ENCODE measurements around the gene CAB39L. TPM values are rescaled to one million over a fixed set of nuclear protein-coding genes. Genes with fewer than 3 reads are reported as not detected.

The CAB39L gene
- total RNA-seq, 4 donors from 2014 or later = 84.2 to 131 (median 114) TPM

DNA sequence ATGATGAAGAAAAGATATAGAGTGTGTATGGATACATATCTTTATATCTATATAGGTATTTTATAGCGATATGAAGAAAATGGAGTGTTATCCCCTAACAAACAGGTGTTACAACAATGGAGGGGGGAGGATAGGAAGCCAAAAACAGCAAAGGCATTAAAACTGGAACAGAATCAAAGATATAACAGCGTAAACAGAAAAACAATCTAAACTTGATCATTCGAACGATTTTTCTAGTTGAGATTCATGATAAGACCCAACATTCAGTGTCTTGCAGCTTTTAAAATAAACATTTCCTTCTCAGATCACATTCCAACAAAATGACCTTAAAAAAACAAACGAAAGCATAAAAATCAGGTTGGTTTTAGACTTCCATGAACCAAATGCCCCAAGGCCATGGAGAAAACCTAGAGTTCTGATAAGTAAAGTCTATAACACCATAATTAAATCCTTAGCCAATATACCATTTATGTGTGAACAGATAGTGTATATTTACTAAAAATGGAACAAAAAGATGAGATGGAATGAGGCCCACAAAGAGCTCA, 55.7 kb downstream of the CAB39L start:
- Histone ChIP-seq H3K4me1 (peaks cover 0 to 24% (median 0%) of the 10 kb centered on the region in 3 donors), H3K9me3 (no peaks in the 10 kb centered on the region), H3K4me3 (no peak overlapping the region), H3K27me3 (no peaks in the 10 kb centered on the region), H3K36me3 (peaks cover 0 to 12% of the 10 kb centered on the region in 2 donors), H3K27ac (no peak overlapping the region)
- ATAC-seq = no peak
- TF ChIP-seq CTCF (IDR thresholded peaks at IDR 0.05) = no peak
- TF ChIP-seq POLR2A (IDR thresholded peaks at IDR 0.05) = no peak
- no peak for TF ChIP-seq EP300 (IDR thresholded peaks at IDR 0.05)
- no peak for TF ChIP-seq POLR2AphosphoS5 (IDR thresholded peaks at IDR 0.05)
- WGBS, 2 donors (ENCODE audit: low coverage in 1 of 2) = 48 to 70% methylated on average over 5 of the region's 5 CpGs

DNA sequence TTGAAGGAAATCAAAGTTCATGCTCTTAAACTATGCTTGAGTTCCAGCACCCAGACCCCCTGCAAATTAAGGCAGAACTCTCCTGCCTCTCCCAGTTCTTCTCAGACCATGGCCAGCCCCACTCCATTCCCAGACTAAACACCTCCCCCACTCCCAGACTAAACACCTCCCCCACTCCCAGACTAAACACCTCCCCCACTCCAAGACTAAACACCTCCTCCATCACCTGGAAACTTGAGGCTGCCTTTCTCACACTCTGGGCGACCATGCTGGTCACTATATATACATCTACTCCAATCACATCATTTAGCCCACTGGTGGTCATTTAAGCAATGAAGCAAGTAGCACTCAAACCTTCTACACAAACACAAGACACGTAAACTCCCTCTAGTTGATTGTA, 57.2 kb downstream of the CAB39L start:
- TF ChIP-seq EP300 (IDR thresholded peaks at IDR 0.05) (no peak), POLR2A (IDR thresholded peaks at IDR 0.05) (no peak), POLR2AphosphoS5 (IDR thresholded peaks at IDR 0.05) (no peak), CTCF (IDR thresholded peaks at IDR 0.05) (no peak)
- no peak overlapping the region for H3K4me3 ChIP-seq
- peaks cover 0 to 19% (median 0%) of the 10 kb centered on the region in 3 donors for H3K4me1 ChIP-seq
- ATAC-seq = no peak
- H3K27ac ChIP-seq = no peak overlapping the region
- 90 to 91% methylated on average over 2 of the region's 2 CpGs for WGBS, 2 donors (ENCODE audit: low coverage in 1 of 2)
- H3K36me3 ChIP-seq = peaks cover 0 to 22% of the 10 kb centered on the region in 2 donors
- no peaks in the 10 kb centered on the region for H3K9me3 ChIP-seq
- H3K27me3 ChIP-seq = no peaks in the 10 kb centered on the region

GRCh38 chr13:49376121-49376520, 67.7 kb downstream of the CAB39L start:
- H3K27ac ChIP-seq = no peak overlapping the region
- H3K4me3 ChIP-seq = no peak overlapping the region
- peaks cover 0 to 23% of the 10 kb centered on the region in 2 donors for H3K36me3 ChIP-seq
- no peaks in the 10 kb centered on the region for H3K9me3 ChIP-seq
- TF ChIP-seq POLR2AphosphoS5 (IDR thresholded peaks at IDR 0.05) (no peak), POLR2A (IDR thresholded peaks at IDR 0.05) (no peak), EP300 (IDR thresholded peaks at IDR 0.05) (no peak), CTCF (IDR thresholded peaks at IDR 0.05) (no peak)
- H3K27me3 ChIP-seq = no peaks in the 10 kb centered on the region
- ATAC-seq = no peak
- 55 to 68% methylated on average over 3 of the region's 3 CpGs for WGBS, 2 donors (ENCODE audit: low coverage in 1 of 2)
- peaks cover 4 to 48% (median 8%) of the 10 kb centered on the region in 3 donors for H3K4me1 ChIP-seq

DNA sequence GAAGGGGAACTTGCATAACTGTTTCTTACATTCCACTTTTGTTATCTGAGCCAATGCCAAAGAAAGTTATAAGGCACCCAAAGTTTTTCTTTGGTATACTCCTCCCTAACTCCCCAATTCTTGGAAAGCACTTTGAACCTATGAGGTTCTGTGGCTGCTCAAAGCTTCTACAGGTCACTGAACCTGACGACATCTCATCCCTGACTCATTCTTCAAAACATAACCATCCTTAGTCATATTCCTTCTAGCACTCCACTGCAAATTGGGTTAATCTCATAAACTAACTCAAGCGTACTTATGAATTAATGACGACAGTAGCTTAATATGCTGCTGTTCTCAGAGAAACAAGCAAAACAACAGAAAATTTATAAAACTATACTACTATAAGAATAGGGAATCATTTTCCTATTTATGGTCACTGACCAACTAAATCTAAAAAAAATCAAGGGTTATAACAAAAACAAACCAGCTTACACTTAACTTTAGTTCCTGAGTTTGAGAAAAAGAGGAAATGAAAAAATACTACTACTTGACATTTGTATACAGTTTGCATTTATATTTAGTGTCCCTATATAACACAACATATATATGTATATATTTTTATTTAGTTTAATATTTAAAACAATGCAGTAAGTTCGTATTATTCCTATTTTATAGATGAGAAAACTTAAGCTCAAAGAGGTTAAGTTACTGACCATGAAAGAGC, 69.1 kb downstream of the CAB39L start:
- ATAC-seq = no peak
- Histone ChIP-seq H3K36me3 (peaks cover 0 to 19% of the 10 kb centered on the region in 2 donors), H3K27ac (no peak overlapping the region), H3K9me3 (no peaks in the 10 kb centered on the region), H3K4me3 (no peak overlapping the region), H3K27me3 (no peaks in the 10 kb centered on the region), H3K4me1 (peaks cover 8 to 62% (median 9%) of the 10 kb centered on the region in 3 donors)
- TF ChIP-seq POLR2A (IDR thresholded peaks at IDR 0.05) (no peak), POLR2AphosphoS5 (IDR thresholded peaks at IDR 0.05) (no peak), EP300 (IDR thresholded peaks at IDR 0.05) (no peak), CTCF (IDR thresholded peaks at IDR 0.05) (no peak)
- WGBS, 2 donors (ENCODE audit: low coverage in 1 of 2) = 53 to 73% methylated on average over 4 of the region's 4 CpGs

DNA sequence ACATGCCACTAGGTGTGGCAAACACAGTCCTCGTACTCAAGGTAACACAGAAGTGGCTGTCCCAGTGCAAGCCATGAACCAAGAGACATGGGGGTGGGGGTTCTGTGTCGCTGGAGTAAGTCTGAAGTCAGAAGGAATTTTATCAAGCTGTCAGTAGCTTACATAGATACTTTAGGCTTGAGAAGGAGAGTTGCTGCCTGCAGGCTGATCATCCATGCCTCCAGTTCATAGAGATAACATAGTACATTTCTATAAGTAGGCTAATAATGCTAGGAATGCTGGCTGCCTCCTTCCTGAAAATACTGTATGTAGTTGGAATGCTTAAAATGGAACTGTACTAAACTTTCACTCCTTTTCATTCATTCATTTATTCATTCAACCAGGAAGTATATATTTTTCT, 70.1 kb downstream of the CAB39L start:
- peaks cover 8 to 72% (median 9%) of the 10 kb centered on the region in 3 donors for H3K4me1 ChIP-seq
- WGBS, 2 donors (ENCODE audit: low coverage in 1 of 2) = 67% methylated on average over 2 of the region's 2 CpGs; no CpG with 5 or more reads in 1 of the 2 donors
- peaks cover 0 to 19% of the 10 kb centered on the region in 2 donors for H3K36me3 ChIP-seq
- ATAC-seq = no peak
- no peaks in the 10 kb centered on the region for H3K27me3 ChIP-seq
- TF ChIP-seq EP300 (IDR thresholded peaks at IDR 0.05) (no peak), POLR2AphosphoS5 (IDR thresholded peaks at IDR 0.05) (no peak), POLR2A (IDR thresholded peaks at IDR 0.05) (no peak), CTCF (IDR thresholded peaks at IDR 0.05) (no peak)
- H3K27ac ChIP-seq = peak overlapping the region in 2 of 4 donors; percentile 29 to 32
- no peak overlapping the region for H3K4me3 ChIP-seq
- no peaks in the 10 kb centered on the region for H3K9me3 ChIP-seq
